H4 (cell line): ENCODE data around the gene ACSF3. TPM values are rescaled to one million over a fixed set of nuclear protein-coding genes. Genes with fewer than 3 reads are reported as not detected.
A peak's percentile ranks its signal among the peaks of the same experiment; 100 is the strongest.
"Not testable (repeated sequence)": the region's sequence is repeated elsewhere in the genome, so short reads cannot be mapped to it uniquely, and the experiment has no call there.

Experiments used
- DNase-seq: peaks from one replicate; pipeline ENCODE4 v3.0.0-alpha.2; 2015; ENCODE audit warnings: low spot score
- total RNA-seq: library from RNA; depleted of rRNA; stranded (reverse); fragments of >200 nt; shearing (Covaris generic); gene quantifications from 2 replicates; pipeline ENCODE4 v1.2.3, GENCODE V29; 2014

The ACSF3 gene
- total RNA-seq, 1 experiment from 2014 or later: 25.9 TPM

GRCh38 chr16:89161763-89162713, 68.4 kb downstream of the ACSF3 start:
- DNase-seq: no peak

DNA sequence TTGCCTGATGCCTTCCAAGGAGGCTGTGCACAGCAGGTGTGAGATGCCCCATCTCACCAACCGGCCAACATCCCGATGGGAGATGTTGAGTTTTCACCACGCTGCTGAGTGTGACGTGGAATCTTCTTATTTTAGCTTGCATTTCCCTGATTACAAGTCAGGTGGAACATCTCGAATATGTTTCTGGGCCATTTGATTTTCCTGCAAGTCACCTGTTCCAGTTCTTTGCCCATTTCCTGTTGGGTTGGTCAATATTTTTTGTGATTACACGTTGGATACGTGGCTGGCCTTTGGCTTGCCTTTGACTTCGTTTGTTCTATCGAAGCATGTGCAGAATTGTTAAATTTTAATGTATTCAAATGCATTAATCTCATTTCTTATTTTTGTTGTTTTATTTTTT, 69.6 kb downstream of the ACSF3 start:
- DNase-seq: no peak

DNA sequence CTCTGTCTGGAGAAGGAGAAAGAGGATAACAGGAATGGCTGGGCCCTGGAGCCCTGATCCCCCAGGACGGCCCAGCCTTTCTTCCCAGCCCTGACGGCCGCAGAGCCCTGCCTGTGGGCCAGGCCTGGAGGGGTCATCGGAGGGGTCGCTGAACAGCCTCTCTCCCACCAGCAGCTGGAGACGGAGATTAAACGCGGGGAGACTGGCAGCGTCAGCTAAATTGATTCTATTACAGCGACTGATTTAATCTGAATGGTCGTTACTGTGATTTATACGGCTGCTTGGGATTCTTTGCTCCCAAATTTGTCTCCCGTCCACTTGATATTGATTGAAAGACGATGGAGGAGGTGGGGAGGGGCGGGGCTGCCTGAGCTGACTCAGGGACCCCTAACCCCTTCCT, 70.8 kb downstream of the ACSF3 start:
- DNase-seq: no peak

GRCh38 chr16:89164847-89165680, 71.4 kb downstream of the ACSF3 start:
- DNase-seq: no peak

DNA sequence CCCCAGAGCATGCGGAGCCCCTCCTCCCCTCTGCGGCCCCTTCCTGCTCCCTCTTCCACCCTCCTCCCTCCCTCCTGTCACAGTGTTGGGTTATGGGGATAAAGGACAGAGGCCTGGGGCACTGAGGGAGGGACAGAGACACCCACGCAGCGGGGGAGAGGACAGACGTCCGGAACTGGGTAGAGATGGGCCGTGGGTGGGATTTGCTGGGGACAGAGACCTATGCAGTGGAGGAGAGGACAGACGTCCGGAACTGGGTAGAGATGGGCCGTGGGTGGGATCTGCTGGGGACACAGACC, 72.0 kb downstream of the ACSF3 start:
- not testable (repeated sequence) for DNase-seq

DNA sequence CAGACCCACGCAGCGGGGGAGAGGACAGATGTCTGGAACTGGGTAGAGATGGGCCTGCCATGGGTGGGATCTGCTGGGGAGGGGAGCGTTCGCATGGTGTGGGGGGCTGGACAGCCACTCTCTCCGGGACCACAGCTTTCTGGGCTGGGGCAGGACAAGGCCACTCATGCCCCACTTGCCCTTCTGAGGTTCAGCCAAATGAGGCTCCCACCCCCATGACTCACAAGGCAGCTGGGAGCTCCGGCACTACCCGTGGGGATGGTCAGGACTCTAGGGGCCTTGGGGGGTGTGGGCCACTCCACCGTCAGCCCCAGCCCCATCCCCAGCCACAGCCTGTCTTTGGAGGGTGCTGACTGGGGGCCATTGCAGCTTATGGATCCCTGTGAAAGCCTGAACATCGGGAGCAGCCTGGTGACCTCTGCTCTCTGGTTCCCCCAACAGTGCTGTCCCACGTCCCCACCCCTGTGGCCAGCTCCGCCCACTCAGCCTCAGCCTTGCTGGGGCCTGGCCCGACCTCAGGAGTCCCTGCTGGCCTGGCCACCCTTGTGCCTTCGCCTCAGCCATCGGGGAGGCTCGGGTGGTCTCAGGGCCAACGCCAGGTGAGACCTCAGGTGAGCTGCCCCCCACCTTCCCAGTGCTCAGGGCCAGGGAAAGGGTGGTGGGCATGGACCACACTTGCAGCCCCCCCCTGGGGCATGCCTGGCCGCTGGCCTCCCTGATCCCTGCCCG, 73.2 kb downstream of the ACSF3 start:
- no peak for DNase-seq

GRCh38 chr16:89167425-89167941, 73.8 kb downstream of the ACSF3 start:
- peak; percentile 90 for DNase-seq

GRCh38 chr16:89168381-89169189, 74.9 kb downstream of the ACSF3 start:
- DNase-seq: no peak

GRCh38 chr16:89169778-89170177, 76.1 kb downstream of the ACSF3 start:
- no peak for DNase-seq

DNA sequence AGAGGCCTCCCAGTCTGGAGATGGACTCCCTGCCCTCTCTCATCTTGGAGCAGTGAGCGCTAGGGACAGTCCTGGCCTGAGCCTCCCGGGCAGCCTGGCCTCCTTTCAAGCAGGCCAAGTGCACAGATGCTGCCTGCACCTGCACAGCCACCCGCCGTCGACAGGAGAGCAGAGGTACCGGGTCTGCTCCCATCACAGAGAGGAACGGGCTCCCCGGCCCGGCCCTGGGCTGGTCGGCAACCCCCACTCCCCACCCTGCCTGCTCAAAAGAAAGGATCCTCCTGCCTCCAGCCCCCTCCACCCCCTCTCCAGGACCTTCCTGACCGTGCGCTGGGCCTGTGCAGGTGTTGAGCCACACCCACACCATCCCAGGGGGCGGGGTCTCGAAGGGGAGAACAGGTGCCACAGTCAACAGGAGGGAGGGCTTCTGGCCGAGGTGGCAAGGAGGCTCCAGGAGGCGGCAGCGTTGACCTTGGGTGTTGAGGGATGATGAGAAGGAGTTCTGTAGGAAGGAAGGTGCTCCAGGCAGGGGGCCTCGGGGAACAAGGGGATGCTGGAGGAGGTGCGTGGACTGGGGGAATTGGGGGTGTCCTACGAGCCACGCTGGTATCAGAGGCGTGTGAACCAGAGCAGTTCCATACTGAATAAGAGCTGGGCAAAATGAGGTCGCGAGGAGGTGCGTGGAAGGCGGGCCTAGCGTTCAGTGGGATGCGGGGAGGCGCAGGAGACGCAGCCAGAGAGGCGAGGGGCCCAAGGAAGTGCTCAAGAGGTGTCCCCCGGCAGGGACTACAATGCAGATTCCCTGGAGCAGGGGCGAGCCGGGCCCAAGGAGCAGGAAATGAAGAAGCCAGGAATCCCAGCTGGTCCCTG, 76.9 kb downstream of the ACSF3 start:
- DNase-seq: no peak

DNA sequence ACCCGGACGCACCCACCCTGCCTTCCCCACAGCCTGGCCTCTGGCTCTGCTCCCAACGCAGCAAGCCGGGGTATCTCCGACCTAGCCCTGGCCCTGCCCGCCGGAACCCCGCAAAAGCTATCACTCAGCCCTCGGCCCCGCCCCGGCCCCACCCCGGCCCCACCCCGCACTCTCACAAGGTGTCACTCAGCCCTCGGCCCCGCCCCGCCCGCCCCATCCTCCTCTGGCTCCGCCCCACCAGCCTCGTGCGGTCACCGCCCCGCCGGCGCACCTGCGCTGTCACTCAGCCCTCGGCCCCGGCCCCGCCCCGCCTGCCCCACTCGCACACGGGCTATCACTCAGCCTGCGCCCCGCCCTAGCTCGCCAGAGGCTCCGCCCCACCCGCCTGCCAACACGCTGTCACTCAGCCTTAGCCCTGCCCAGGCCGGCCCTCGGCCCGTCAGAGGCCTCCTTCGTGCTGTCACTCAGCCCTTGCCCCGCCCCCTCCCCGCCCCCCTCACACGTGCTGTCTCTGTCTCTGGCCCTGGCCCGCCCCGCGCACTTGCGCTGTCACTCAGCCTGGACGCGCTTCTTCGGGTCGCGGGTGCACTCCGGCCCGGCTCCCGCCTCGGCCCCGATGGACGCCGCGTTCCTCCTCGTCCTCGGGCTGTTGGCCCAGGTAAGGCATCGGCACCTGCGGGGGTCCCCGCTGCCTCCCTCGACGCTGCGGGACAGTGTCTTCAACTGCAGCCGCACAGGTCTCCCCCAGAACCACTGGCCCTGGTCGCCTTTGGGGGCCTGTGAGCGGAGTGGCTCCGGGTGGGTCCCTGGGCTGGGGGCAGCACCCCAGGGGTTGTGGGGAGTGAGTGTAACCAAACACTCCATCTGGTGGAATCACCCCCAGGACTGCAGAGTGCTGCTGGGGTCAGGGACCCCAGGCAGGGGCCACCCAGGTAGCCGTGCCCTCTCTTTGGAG, 77.8 kb downstream of the ACSF3 start, which contains the start of gene CDH15:
Gene CDH15 (plus strand): TSS at position 533 of the 955 bp plus-strand sequence. CDS start 84 bp downstream, at position 617.
- peak; percentile 59 for DNase-seq

GRCh38 chr16:89172171-89172527, 78.5 kb downstream of the ACSF3 start:
- DNase-seq: no peak

DNA sequence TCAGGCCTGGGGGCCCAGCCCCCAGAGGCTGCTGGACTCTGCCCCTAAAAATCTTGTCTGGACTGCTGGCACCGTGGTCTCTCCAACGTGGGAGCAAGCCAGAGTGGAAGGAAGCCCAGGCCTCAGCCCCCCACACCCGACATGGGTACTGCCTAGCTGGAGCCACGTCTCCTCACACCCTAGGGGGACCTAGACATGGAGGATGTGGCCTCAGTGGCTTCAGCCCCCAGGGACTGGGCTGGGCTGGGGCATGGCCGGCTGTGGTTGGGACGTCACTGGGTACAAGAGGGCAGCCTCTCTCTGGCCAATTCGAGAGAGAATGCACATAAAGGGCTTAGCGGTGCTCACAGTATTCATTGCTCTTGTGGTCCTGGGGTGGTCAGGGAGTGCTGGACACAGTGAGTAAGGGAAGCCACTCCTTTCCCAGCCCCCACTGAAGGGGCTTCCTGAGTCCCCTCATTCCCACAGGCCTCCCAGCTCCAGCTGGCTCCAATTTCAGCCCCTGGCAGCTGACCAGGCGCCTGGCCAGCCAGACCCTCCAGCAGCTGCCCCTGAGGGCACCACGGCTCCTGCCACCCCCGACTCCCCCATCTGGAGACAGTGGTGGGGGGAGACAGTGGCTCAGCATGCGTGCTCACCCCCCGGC, 79.0 kb downstream of the ACSF3 start:
- DNase-seq: no peak

- DNase-seq: no peak
These were observed 79.7 kb downstream of the ACSF3 start for GRCh38 chr16:89173174-89173921.

DNA sequence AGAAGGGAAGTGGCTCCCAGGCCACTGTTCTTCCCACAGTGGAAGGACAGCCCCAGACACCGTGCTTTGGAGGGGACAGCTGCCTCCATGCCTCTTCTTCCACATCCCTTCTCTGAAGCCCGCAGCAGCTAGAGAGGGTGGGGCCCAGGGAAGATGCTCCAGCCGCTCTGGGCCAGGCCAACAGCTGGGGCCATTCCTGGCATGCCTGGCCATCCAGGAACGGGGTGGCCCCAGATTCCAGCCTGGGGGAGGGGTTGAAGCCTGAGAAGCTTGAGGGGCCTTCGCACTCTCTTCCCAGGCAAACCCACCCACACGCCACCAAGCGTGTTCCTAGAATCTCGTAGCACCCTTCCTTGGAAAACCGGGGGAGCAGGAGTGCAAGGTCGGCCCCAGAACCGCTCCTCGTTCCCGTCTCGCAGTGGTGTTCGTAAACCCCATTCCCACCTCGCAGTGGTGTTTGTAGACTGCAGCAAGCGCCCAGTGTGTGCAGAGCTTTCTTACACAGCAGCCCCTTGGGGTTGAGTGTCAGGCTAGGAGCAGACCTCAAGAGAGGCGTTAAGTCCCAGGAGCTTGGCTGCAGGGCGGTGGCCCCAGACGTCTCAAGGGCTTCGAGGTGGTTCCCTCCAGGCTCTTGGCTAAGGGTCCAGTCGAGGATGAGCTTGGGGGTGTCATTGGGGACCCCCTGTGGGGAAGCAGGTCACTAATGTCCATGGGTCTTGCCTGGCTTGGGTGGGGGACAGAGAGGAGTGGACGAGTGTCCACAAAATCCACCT, 80.6 kb downstream of the ACSF3 start:
- no peak for DNase-seq

- peak; percentile 47 for DNase-seq
These were observed 81.2 kb downstream of the ACSF3 start for GRCh38 chr16:89174877-89175276.
